ENCODE results near the gene NUP93. TPM values are rescaled to one million over a fixed set of nuclear protein-coding genes. Genes with fewer than 3 reads are reported as not detected.

The NUP93 gene
- total and polyA plus RNA-seq, 2 of the 8 experiments (the other 6 are each of a cell fraction or from before 2014, with no cell fraction given): 147 to 201 TPM

- H2BK20ac ChIP-seq (ENCODE audit: low read length): no peak overlapping the region
- no peak overlapping the region for H2BK15ac ChIP-seq (ENCODE audit: low read length)
- H3K79me1 ChIP-seq (ENCODE audit: low read depth, low read length): no peaks in the 10 kb centered on the region
- WGBS, 2 experiments (ENCODE audit: extremely low coverage in 1 of 2, insufficient coverage in 1 of 2, insufficient read length in 1 of 2, insufficient replicate concordance in 2 of 2, low coverage in 1 of 2, low lambda C conversion rate in 2 of 2, missing lambda C conversion rate in 1 of 2): 88% methylated on average over 5 of the region's 5 CpGs; no CpG with 5 or more reads in 1 of the 2 experiments
- H4K91ac ChIP-seq (replicated peaks; ENCODE audit: insufficient read length, low read length): no peak overlapping the region
- no peak overlapping the region for H2AK5ac ChIP-seq (ENCODE audit: low read depth, low read length)
- FAIRE-seq (no peak), DNase-seq (ENCODE audit: low read depth in 1 of 2, low spot score in 2 of 2) (no peak)
- no peaks in the 10 kb centered on the region for H3K79me2 ChIP-seq (ENCODE audit: control insufficient read depth in 1 of 2, insufficient read depth in 2 of 2, low read length in 2 of 2)
- H3K56ac ChIP-seq (replicated peaks; ENCODE audit: insufficient read length, low read depth, low read length): no peak overlapping the region
- H3K18ac ChIP-seq (ENCODE audit: extremely low read depth, low read length): no peak overlapping the region
- H3K4me2 ChIP-seq (ENCODE audit: insufficient read depth in 1 of 2, low read depth in 2 of 2, low read length in 2 of 2): no peak overlapping the region
- H2BK5ac ChIP-seq (ENCODE audit: low read depth, low read length): no peak overlapping the region
- no peaks in the 10 kb centered on the region for H3K23me2 ChIP-seq (ENCODE audit: low read depth, low read length)
- CTCF ChIA-PET (ENCODE audit: partially characterized antibody): interaction anchor here (0.6 to 3.4 kb wide), 3 partner anchors 31 to 237 kb away, joined by 3 to 12 read pairs (median 5); no protein-coding TSS in a partner anchor
- no peaks in the 10 kb centered on the region for H3K9me3 ChIP-seq (ENCODE audit: insufficient read depth in 2 of 2, low read depth in 1 of 2, low read length in 1 of 2)
- H2AFZ ChIP-seq (ENCODE audit: low read length): no peak overlapping the region
- no peak overlapping the region for H4K5ac ChIP-seq (ENCODE audit: insufficient read length, low read depth, low read length)
- POLR2A ChIA-PET (ENCODE audit: partially characterized antibody): interaction anchor here (1.0 kb wide), 1 partner anchor 12 kb away, joined by 3 read pairs; no protein-coding TSS in a partner anchor
- no peaks in the 10 kb centered on the region; a peak in 1 of 7 replicates for H3K27me3 ChIP-seq (replicated peaks in 1 of 4; ENCODE audit: control insufficient read depth in 3 of 4, extremely low read depth in 1 of 4, insufficient read depth in 3 of 4, low read length in 3 of 4)
- no peak overlapping the region for H3K27ac ChIP-seq (ENCODE audit: low read depth, low read length)
- H3K14ac ChIP-seq (ENCODE audit: insufficient read length): no peak overlapping the region
- H4K20me1 ChIP-seq (replicated peaks in 1 of 2; ENCODE audit: control insufficient read depth in 1 of 2, insufficient read depth in 2 of 2, low read length in 2 of 2): peaks cover 0 to 5% of the 10 kb centered on the region in 2 experiments
- no peak overlapping the region for H4K8ac ChIP-seq (ENCODE audit: extremely low read depth, insufficient read depth, low read length)
- no peak overlapping the region for H3K9ac ChIP-seq (replicated peaks in 1 of 4; ENCODE audit: extremely low read depth in 1 of 4, low read depth in 3 of 4, low read length in 3 of 4)
- H2BK12ac ChIP-seq (ENCODE audit: low read depth, low read length): no peak overlapping the region
- no peak overlapping the region for H3K4ac ChIP-seq (replicated peaks; ENCODE audit: insufficient read length, low read depth, low read length)
- H3K23ac ChIP-seq (ENCODE audit: insufficient read length): no peak overlapping the region
- no peak overlapping the region for H3K4me3 ChIP-seq (ENCODE audit: extremely low read depth in 1 of 4, insufficient read depth in 2 of 4, low read depth in 3 of 4, low read length in 4 of 4)
- peaks cover 16 to 68% (median 52%) of the 10 kb centered on the region in 4 experiments for H3K36me3 ChIP-seq (ENCODE audit: control insufficient read depth in 2 of 4, insufficient read depth in 4 of 4, low read length in 3 of 4)
- no peaks in the 10 kb centered on the region for H3K4me1 ChIP-seq (replicated peaks in 1 of 4; ENCODE audit: control insufficient read depth in 3 of 4, insufficient read depth in 4 of 4, low read length in 3 of 4)
- H2BK120ac ChIP-seq (replicated peaks; ENCODE audit: low read depth, low read length): no peak overlapping the region
- TF ChIP-seq EZH2 (IDR thresholded peaks at IDR 0.05; ENCODE audit: low read depth, low read length, severe bottlenecking): no peak
- TF ChIP-seq BACH1 (IDR thresholded peaks at IDR 0.05; ENCODE audit: low read length): no peak
- TF ChIP-seq RNF2 (IDR thresholded peaks at IDR 0.05; ENCODE audit: borderline replicate concordance, low read depth, low read length, missing control alignments, poor library complexity, severe bottlenecking): no peak
- TF ChIP-seq BCL11A (IDR thresholded peaks at IDR 0.05; ENCODE audit: low read depth in 2 of 2, low read length in 2 of 2): no peak
- no peak for TF ChIP-seq HDAC2 (IDR thresholded peaks at IDR 0.05; ENCODE audit: borderline replicate concordance in 1 of 2, low read depth in 2 of 2, low read length in 2 of 2)
- TF ChIP-seq YY1 (IDR thresholded peaks at IDR 0.05; ENCODE audit: low read depth, low read length): no peak
- TF ChIP-seq KDM5A (IDR thresholded peaks at IDR 0.05; ENCODE audit: low read length): no peak
- TF ChIP-seq SUZ12 (IDR thresholded peaks at IDR 0.05; ENCODE audit: low read length): no peak
Measured at GRCh38 chr16:56836410-56837230, 106.7 kb downstream of the NUP93 start.

Measured in H1 (cell line).